Hepatocyte (in vitro differentiated cells): ENCODE measurements around the gene SNED1. TPM values are rescaled to one million over a fixed set of nuclear protein-coding genes. Genes with fewer than 3 reads are reported as not detected.

Experiments used
- DNase-seq: peaks from one replicate; pipeline ENCODE4 v3.0.0-alpha.2; 2016; ENCODE audit warnings: low spot score
- H2AFZ ChIP-seq: fragments of 200-600 bp; sonication (generic); 2 replicates; pipeline ENCODE4 v1.6.0; 2016; ENCODE audit warnings: antibody characterized with exemption, mild to moderate bottlenecking
- H3K27ac ChIP-seq: fragments of 200-600 bp; sonication (generic); 2 replicates; pipeline ENCODE4 v1.5.1; 2016; ENCODE audit warnings: mild to moderate bottlenecking
- H3K27me3 ChIP-seq: fragments of 200-600 bp; sonication (generic); 2 replicates; pipeline ENCODE4 v1.6.1; 2016
- H3K36me3 ChIP-seq: fragments of 200-600 bp; sonication (generic); replicated peaks from 2 replicates; pipeline ENCODE4 v1.5.1; 2016; ENCODE audit warnings: low read depth; ENCODE audit not compliant: insufficient read depth
- H3K4me1 ChIP-seq: fragments of 200-600 bp; sonication (generic); 2 replicates; pipeline ENCODE4 v1.5.1; 2016; ENCODE audit warnings: mild to moderate bottlenecking, moderate library complexity; ENCODE audit not compliant: insufficient read depth
- H3K4me2 ChIP-seq: fragments of 200-600 bp; sonication (generic); 2 replicates; pipeline ENCODE4 v1.6.0; 2016
- H3K4me3 ChIP-seq: fragments of 200-600 bp; sonication (generic); 2 replicates; pipeline ENCODE4 v1.5.1; 2016; ENCODE audit warnings: mild to moderate bottlenecking
- H3K79me2 ChIP-seq: fragments of 200-600 bp; sonication (generic); 2 replicates; pipeline ENCODE4 v1.6.0; 2017; ENCODE audit warnings: mild to moderate bottlenecking
- H3K9me2 ChIP-seq: fragments of 200-600 bp; sonication (generic); replicated peaks from 2 replicates; pipeline ENCODE4 v1.6.0; 2017; ENCODE audit warnings: mild to moderate bottlenecking; ENCODE audit not compliant: insufficient read depth
- H3K9me3 ChIP-seq: fragments of 200-600 bp; sonication (generic); 2 replicates; pipeline ENCODE4 v1.5.1; 2016; ENCODE audit warnings: low read depth, mild to moderate bottlenecking
- H4K20me1 ChIP-seq: fragments of 200-600 bp; sonication (generic); 2 replicates; pipeline ENCODE4 v1.6.0; 2016; ENCODE audit warnings: mild to moderate bottlenecking; ENCODE audit not compliant: insufficient read depth, poor library complexity, severe bottlenecking
- CTCF ChIP-seq: fragments of 200-600 bp; sonication (generic); IDR thresholded peaks from 2 replicates; pipeline ENCODE4 v1.5.1; 2016; ENCODE audit warnings: antibody characterized with exemption, mild to moderate bottlenecking; ENCODE audit not compliant: poor library complexity
- EZH2 ChIP-seq: fragments of 200-600 bp; sonication (generic); IDR thresholded peaks from 2 replicates; pipeline ENCODE4 v1.6.1; 2016; ENCODE audit warnings: antibody characterized with exemption, mild to moderate bottlenecking, borderline replicate concordance
- EZH2phosphoT487 ChIP-seq: fragments of 200-600 bp; sonication (generic); IDR thresholded peaks from one replicate; pipeline ENCODE4 v1.6.1; 2018; ENCODE audit warnings: antibody characterized with exemption, mild to moderate bottlenecking, low read depth, moderate library complexity; ENCODE audit not compliant: unreplicated experiment, severe bottlenecking
- WGBS: methylation state at CpG from one replicate; pipeline ENCODE4 v1.1.6; 2016; ENCODE audit warnings: low lambda C conversion rate; ENCODE audit errors: missing lambda C conversion rate; 5-methylcytosine and 5-hydroxymethylcytosine counted together
- polyA plus RNA-seq: library from polyadenylated mRNA; unstranded; fragments of >200 nt; fragmentation: Nextera tagmentation; extraction: Ambion mirVana; gene quantifications from 2 replicates; pipeline ENCODE4 v1.2.1, GENCODE V29; 2016
- total RNA-seq: library from RNA; depleted of rRNA; stranded (reverse); fragments of >200 nt; gene quantifications from 2 replicates; pipeline ENCODE4 v1.2.3, GENCODE V29; 2014

The SNED1 gene
- total and polyA plus RNA-seq, 2 experiments from 2014 or later, result 4.6 to 6.5 TPM

DNA sequence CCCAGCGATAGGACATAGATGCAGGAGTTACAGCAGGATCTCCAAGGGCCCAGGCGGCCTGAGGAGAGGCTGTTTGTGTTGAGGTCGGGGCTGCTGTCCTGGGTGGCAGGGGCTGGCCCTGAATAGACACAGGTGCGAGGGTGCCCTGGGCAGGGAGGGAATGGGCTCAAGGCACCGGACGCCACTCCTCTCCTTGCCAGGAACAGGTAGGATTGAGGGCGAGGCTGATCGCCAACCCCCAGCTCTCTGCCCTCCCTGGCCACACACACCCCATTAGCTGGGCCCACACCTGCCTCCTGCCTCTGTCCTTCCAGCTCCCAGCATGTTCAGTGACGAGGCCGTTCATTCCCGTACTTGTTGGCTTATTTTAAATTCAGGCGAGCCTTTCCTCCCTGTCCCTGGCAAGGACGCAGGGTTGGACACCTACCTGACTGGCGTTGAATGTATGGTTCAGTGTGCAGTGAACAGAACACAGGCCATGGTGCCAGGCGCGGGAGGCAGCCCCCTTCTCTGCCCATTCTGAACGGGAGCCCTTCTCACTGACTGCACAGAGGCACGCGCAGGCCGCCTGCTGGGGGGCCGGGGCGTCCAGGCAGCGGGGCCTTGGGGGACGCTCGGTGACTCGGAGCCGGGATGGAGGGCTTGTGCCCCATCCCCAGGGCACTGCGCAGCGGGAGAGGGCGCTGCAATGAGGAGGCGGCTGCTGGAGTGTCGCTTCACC, 41.3 kb upstream of the SNED1 start:
- Histone ChIP-seq H4K20me1 (no peaks in the 10 kb centered on the region), H3K4me2 (no peak overlapping the region), H3K79me2 (no peaks in the 10 kb centered on the region), H3K9me3 (no peaks in the 10 kb centered on the region), H3K27ac (no peak overlapping the region), H2AFZ (no peak overlapping the region), H3K4me1 (peaks cover 61% of the 10 kb centered on the region), H3K9me2 (no peaks in the 10 kb centered on the region), H3K36me3 (no peaks in the 10 kb centered on the region), H3K4me3 (no peak overlapping the region), H3K27me3 (peaks cover 6% of the 10 kb centered on the region)
- 93% methylated on average over 29 of the region's 32 CpGs for WGBS
- DNase-seq, result no peak
- no peak for TF ChIP-seq EZH2phosphoT487
- no peak for TF ChIP-seq EZH2
- no peak for TF ChIP-seq CTCF

- H3K36me3 ChIP-seq, result no peaks in the 10 kb centered on the region
- H3K27ac ChIP-seq, result peak overlapping the region; percentile 23
- no peak overlapping the region for H3K4me2 ChIP-seq
- H3K9me3 ChIP-seq, result no peaks in the 10 kb centered on the region
- H3K79me2 ChIP-seq, result no peaks in the 10 kb centered on the region
- H3K9me2 ChIP-seq, result no peaks in the 10 kb centered on the region
- 78% methylated on average over 16 of the region's 17 CpGs for WGBS
- TF ChIP-seq EZH2 (no peak), EZH2phosphoT487 (no peak), CTCF (no peak)
- peaks cover 68% of the 10 kb centered on the region for H3K4me1 ChIP-seq
- H3K27me3 ChIP-seq, result peaks cover 6% of the 10 kb centered on the region
- H3K4me3 ChIP-seq, result no peak overlapping the region
- H4K20me1 ChIP-seq, result no peaks in the 10 kb centered on the region
- DNase-seq, result peak; percentile 51
- H2AFZ ChIP-seq, result no peak overlapping the region
These were observed 40.6 kb upstream of the SNED1 start for GRCh38 chr2:240957656-240958365.

- H3K79me2 ChIP-seq, result no peaks in the 10 kb centered on the region
- no peaks in the 10 kb centered on the region for H4K20me1 ChIP-seq
- peaks cover 65% of the 10 kb centered on the region for H3K4me1 ChIP-seq
- TF ChIP-seq EZH2phosphoT487 (no peak), EZH2 (no peak), CTCF (no peak)
- H2AFZ ChIP-seq, result no peak overlapping the region
- no peaks in the 10 kb centered on the region for H3K36me3 ChIP-seq
- H3K9me3 ChIP-seq, result no peaks in the 10 kb centered on the region
- WGBS, result 97% methylated on average over 16 of the region's 19 CpGs
- H3K27me3 ChIP-seq, result peaks cover 6% of the 10 kb centered on the region
- no peak overlapping the region for H3K4me2 ChIP-seq
- H3K4me3 ChIP-seq, result no peak overlapping the region
- DNase-seq, result no peak
- no peaks in the 10 kb centered on the region for H3K9me2 ChIP-seq
- no peak overlapping the region for H3K27ac ChIP-seq
These were observed 39.8 kb upstream of the SNED1 start for GRCh38 chr2:240958366-240959213.
